Epidermal melanocyte (primary cell): ENCODE measurements around the gene TMCC1.
"Not testable (repeated sequence)": the region's sequence is repeated elsewhere in the genome, so short reads cannot be mapped to it uniquely, and the experiment has no call there.

Source experiments
- DNase-seq: peaks from one replicate; pipeline ENCODE4 v3.0.0; 2011; ENCODE audit warnings: low spot score; ENCODE audit not compliant: insufficient read length

The TMCC1 gene

GRCh38 chr3:129777806-129778205, 115.7 kb downstream of the TMCC1 start:
- no peak for DNase-seq

DNA sequence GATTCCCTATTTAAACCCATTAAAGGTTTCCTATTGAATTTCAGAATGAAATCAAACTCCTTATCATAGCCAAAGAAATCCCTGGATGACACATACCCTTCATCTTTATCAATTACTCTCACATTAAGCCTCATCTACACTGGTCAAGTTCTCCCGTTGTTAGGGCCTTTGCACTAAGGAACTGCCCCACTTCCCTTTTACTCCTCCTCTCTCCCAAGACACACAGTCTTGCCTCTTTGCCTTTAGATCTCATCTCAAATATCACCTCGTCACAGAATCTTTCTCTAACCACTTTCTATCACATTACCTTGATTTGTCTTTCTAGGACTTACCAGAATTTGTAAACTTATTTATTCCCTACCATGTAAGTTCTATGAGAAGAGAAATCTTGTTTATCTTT, 117.6 kb downstream of the TMCC1 start:
- no peak for DNase-seq

GRCh38 chr3:129773691-129774663, 119.5 kb downstream of the TMCC1 start:
- no peak for DNase-seq

DNA sequence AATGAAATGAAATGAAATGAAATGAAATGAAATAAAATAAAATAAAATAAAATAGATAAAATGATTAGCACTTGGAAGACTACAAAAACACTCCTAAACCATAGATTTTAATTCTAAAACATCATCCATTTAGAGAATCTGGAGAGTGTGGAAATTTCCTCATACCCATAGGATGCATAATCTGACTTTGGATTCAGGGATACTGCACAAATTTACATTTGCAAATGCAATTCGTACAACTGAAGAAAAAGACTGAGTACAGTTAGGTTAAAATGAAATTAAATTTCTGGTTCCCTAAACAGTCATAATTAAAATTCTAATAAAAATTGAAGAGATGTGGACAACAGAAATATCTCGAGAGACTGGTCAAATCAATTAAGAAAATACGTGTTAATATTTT, 122.9 kb downstream of the TMCC1 start:
- no peak for DNase-seq

- no peak for DNase-seq
Observed at GRCh38 chr3:129769616-129770015, 123.9 kb downstream of the TMCC1 start.

- DNase-seq = no peak
Observed at GRCh38 chr3:129768728-129769127, 124.8 kb downstream of the TMCC1 start.

GRCh38 chr3:129766135-129766534, 127.4 kb downstream of the TMCC1 start:
- no peak for DNase-seq

GRCh38 chr3:129764090-129764489, 129.4 kb downstream of the TMCC1 start:
- DNase-seq = no peak

DNA sequence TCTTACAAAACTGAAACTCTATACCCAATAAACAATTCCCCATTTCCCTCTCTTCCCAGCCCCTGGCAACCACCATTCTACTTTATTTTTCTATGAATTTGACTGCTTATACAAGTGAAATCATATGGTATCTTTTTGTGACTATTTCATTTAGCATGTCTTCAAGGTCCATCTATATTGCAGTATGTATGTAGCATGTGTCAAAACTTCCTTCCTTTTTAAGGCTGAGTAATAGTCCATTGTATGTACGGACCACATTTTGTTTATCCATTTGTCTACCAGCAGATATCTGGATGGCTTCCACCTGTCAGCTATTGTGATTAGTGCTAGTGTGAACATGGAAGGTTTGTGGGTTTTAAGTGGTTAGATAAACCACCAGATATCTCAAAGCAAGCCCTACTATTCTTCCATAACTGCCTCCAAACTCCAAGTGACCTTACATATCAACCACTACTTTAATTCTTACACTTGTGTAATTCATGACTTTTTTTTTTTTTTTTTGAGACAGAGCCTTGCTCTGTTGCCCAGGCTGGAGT, 134.7 kb downstream of the TMCC1 start:
- DNase-seq = no peak

DNA sequence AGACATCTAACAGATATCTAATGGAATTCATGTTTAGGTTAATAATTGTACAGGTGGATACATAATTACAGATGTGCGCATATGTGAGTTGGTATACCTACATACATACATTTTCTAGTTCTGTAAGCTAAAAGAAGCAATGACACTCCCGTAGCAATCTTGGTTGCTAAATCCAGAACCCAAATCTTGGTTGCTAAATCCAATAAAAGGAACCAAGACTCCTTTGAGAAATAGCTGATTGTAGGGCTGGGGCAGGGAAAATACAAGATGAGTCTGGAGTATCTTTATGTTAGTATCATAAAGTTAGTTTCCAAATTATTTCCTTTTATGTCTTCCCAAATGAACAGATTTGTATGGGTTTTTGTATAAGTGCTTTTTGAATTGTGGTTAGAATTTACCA, 135.2 kb downstream of the TMCC1 start:
- DNase-seq = no peak

- DNase-seq = no peak
Observed at GRCh38 chr3:129756871-129757270, 136.6 kb downstream of the TMCC1 start.

GRCh38 chr3:129751105-129751504, 142.4 kb downstream of the TMCC1 start:
- not testable (repeated sequence) for DNase-seq

DNA sequence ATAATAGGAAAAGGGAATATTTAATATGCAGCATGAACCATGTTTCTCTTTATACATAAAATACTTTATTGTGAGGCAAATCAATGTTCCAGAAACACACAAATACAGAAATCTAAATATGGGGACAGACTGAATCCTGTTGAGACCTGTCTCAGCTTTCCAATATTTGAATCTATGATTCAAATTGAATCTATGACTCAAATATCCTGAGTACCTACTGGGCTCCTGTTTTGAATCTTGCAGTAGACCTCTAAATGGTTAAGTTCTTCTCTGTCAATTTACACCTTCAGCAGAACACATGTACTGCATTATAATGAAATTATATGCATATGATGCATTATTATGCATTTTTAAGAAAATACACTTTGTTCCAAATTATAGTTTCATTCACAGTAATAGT, 143.8 kb downstream of the TMCC1 start:
- no peak for DNase-seq

- no peak for DNase-seq
Observed at GRCh38 chr3:129747992-129748391, 145.5 kb downstream of the TMCC1 start.

DNA sequence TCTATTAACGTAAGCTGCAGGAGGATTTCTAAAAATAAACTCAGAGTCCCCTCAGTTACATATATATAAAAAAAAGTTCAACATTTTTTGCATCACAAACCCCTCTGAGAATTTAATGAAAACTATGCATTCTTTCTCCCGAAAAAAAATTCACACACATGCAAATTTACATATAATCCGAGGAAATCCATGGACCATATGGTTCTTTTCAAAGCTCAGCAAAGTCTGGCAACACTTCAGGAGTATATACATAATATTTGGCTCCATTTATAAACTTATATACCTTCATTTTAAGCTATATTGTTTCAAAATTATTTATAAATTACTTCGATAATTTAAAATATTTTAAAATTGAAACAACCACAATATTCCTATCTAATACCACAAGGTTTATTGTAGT, 146.4 kb downstream of the TMCC1 start:
- DNase-seq = no peak

DNA sequence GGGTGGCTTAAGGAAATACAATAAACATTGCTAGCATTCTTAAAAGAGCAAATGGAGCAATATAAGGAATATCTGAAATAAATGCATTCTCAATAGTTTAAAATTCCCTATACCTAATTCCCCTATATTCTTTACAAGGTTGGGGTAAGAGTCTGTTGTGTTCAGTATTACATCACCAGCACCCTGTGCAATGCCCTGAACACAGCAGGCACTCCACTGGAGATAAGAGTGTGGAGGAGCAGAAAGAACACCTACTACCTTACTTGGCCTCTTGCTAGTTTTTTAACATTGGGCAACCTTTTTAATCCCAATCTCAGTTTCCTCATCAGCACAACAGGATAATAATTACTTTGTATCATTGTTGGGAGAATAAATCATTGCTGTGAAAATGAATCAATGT, 146.9 kb downstream of the TMCC1 start:
- DNase-seq = no peak

- no peak for DNase-seq
Observed at GRCh38 chr3:129745253-129745652, 148.3 kb downstream of the TMCC1 start.

DNA sequence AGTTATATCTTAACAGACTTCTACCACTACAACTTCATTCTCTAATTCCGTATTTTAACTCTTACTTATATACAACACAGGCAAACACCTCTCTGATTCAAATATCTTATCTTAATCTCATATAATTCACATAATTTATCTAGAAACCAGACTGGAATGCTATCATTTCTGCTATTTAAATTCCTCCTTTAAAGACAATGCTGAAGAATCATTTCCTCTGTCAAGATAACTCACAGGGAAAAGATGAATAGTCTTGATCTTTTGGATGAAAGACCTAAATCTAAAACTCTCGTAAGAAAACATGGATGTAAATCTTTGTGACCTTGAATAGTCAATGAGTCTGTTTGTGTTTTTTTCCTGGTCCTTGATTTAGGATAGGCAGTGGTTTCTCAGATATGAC, 151.7 kb downstream of the TMCC1 start:
- no peak for DNase-seq

DNA sequence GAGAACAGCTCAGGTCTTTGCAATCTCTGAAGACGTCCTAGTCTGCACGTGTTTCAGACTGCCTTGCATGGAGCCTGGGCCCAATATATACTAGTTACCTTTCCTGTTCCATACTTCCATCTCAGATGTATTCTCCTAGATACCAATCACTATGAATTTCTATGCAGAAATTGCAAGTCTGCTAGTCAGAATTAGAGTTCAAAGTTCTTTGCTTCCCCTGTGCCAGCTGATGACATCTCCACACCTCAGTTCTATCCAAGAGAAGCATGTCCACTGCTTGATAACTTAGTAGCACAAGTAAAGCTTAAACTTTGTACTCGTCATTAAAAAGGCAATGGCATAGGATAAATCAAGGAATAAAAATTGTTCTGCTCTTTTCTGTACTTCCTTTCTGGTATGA, 153.4 kb downstream of the TMCC1 start:
- DNase-seq = no peak

- no peak for DNase-seq
Observed at GRCh38 chr3:129739634-129740033, 153.9 kb downstream of the TMCC1 start.

DNA sequence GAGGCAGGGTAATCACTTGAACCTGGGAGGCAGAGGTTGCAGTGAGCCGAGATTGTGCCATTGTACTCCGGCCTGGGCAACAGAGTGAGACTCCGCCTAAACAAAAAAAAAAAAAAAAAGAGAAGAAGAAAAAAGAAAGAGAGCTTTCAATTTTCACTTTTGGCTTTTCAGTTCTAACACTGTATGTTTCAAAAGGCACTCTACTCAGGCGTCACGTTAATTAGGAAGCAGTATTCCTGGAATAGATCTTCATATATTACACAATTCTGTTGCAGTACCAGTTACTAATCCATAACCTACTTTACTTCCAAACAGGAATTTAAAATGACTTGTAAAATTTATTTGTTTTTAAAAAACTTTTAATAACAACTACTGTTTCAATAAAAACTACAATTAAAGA, 155.3 kb downstream of the TMCC1 start:
- no peak for DNase-seq

GRCh38 chr3:129736070-129736469, 157.4 kb downstream of the TMCC1 start:
- no peak for DNase-seq

DNA sequence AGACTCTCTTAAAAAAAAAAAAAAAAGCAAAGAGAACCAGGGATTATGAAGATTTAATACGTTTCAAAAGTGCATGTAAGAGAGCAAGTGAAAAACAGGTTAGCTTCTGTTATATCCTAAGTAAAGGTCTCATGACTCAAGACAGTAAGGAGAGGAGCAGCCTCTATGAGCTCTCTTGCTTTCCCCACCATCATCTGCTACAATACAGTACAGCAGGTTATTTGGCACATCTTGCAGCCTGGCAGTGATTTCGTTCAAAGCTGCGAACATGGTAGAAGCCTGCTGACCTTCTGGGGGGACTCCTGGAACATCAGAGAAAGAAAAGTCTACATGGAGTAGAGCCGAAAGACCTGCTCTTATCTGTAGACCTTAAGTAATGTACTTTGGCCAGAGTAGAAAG, 157.9 kb downstream of the TMCC1 start:
- no peak for DNase-seq
